ENCODE results near the gene TEX52.

- TF ChIP-seq, protein P1, sequence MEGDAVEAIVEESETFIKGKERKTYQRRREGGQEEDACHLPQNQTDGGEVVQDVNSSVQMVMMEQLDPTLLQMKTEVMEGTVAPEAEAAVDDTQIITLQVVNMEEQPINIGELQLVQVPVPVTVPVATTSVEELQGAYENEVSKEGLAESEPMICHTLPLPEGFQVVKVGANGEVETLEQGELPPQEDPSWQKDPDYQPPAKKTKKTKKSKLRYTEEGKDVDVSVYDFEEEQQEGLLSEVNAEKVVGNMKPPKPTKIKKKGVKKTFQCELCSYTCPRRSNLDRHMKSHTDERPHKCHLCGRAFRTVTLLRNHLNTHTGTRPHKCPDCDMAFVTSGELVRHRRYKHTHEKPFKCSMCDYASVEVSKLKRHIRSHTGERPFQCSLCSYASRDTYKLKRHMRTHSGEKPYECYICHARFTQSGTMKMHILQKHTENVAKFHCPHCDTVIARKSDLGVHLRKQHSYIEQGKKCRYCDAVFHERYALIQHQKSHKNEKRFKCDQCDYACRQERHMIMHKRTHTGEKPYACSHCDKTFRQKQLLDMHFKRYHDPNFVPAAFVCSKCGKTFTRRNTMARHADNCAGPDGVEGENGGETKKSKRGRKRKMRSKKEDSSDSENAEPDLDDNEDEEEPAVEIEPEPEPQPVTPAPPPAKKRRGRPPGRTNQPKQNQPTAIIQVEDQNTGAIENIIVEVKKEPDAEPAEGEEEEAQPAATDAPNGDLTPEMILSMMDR (IDR thresholded peaks at IDR 0.05) = peak in 1 of 5 experiments; percentile 10
- TF ChIP-seq POLR2A (IDR thresholded peaks at IDR 0.05) = peak; percentile 71
Measured at GRCh38 chr12:2877047-2877952, 20.5 kb upstream of the TEX52 start, which contains the start of the genes FOXM1 and RHNO1.
